A673 (cell line): Measurements from ENCODE around the gene FAAP100. TPM values are rescaled to one million over a fixed set of nuclear protein-coding genes. Genes with fewer than 3 reads are reported as not detected.

Experiments used
- BruUV-seq: library from RNA; stranded (reverse); fragments of 400-500 nt; replicated peaks from 2 replicates; lab custom pipeline; 2021; lab: Mats Ljungman, UMichigan
- CTCF ChIA-PET: fragments of 300-600 bp; sonication (Branson Sonifier 250); formaldehyde crosslinking; loops from one replicate; lab custom pipeline; 2022; ENCODE audit warnings: antibody characterized with exemption; lab: Charles Lee
- POLR2A ChIA-PET: fragments of 300-600 bp; sonication (Branson Sonifier 250); formaldehyde crosslinking; loops from one replicate; lab custom pipeline; 2022; ENCODE audit warnings: antibody characterized with exemption; ENCODE audit not compliant: low non-redundant PET; lab: Charles Lee
- DNase-seq: peaks from one replicate; pipeline ENCODE4 v3.0.0-alpha.2; 2015; ENCODE audit warnings: low spot score
- H3K27ac ChIP-seq: fragments of 200-600 bp; sonication (generic); 2 replicates; pipeline ENCODE4 v1.5.1; 2016; ENCODE audit warnings: mixed run types, low read depth, mild to moderate bottlenecking, mixed read lengths, antibody characterized with exemption, low read length; ENCODE audit not compliant: poor library complexity, severe bottlenecking
- H3K27me3 ChIP-seq: fragments of 200-600 bp; sonication (generic); replicated peaks from 2 replicates; pipeline ENCODE4 v1.6.1; 2017; ENCODE audit warnings: mixed run types, low read depth, mild to moderate bottlenecking, mixed read lengths, antibody characterized with exemption, low read length; ENCODE audit not compliant: insufficient read depth, poor library complexity
- H3K36me3 ChIP-seq: fragments of 200-600 bp; sonication (generic); 2 replicates; pipeline ENCODE4 v1.6.1; 2016; ENCODE audit warnings: mixed run types, mild to moderate bottlenecking, mixed read lengths, antibody characterized with exemption, low read length; ENCODE audit not compliant: insufficient read depth, poor library complexity, severe bottlenecking
- H3K4me1 ChIP-seq: fragments of 200-600 bp; sonication (generic); 2 replicates; pipeline ENCODE4 v1.6.1; 2017; ENCODE audit warnings: mixed run types, mild to moderate bottlenecking, mixed read lengths, antibody characterized with exemption, low read length; ENCODE audit not compliant: insufficient read depth, poor library complexity, severe bottlenecking
- H3K4me3 ChIP-seq: fragments of 200-600 bp; sonication (generic); 2 replicates; pipeline ENCODE4 v1.5.1; 2016; ENCODE audit warnings: low read depth, mixed run types, mild to moderate bottlenecking, mixed read lengths, low read length; ENCODE audit not compliant: poor library complexity, severe bottlenecking
- H3K9me3 ChIP-seq: fragments of 200-600 bp; sonication (generic); 2 replicates; pipeline ENCODE4 v1.6.1; 2016; ENCODE audit warnings: mixed run types, low read depth, mild to moderate bottlenecking, mixed read lengths, antibody characterized with exemption, low read length; ENCODE audit not compliant: poor library complexity, severe bottlenecking
- CTCF ChIP-seq: fragments of 300-800, 200-600 bp; sonication (generic); conservative IDR thresholded peaks from 2 replicates; pipeline ENCODE4 v1.5.1; 2017; ENCODE audit warnings: low read depth, mild to moderate bottlenecking, antibody characterized with exemption, low read length, moderate library complexity, mixed read lengths
- EZH2 ChIP-seq: fragments of 200-600 bp; sonication (generic); IDR thresholded peaks from 2 replicates; pipeline ENCODE4 v1.6.1; 2017; ENCODE audit warnings: borderline replicate concordance, low read depth, mild to moderate bottlenecking, mixed read lengths, antibody characterized with exemption, low read length; ENCODE audit not compliant: poor library complexity, severe bottlenecking
- intact Hi-C: fragments of 100-400 bp; cut with micrococcal nuclease; formaldehyde crosslinking; loops from one replicate; pipeline ENCODE4 v1.10.0; 2022; ENCODE audit not compliant: unreplicated experiment
- total RNA-seq: library from RNA; stranded (reverse); gene quantifications from 2 replicates; pipeline ENCODE4 v1.2.3, GENCODE V29; 2021

The FAAP100 gene
- total RNA-seq, 1 experiment from 2014 or later = 49.4 TPM

DNA sequence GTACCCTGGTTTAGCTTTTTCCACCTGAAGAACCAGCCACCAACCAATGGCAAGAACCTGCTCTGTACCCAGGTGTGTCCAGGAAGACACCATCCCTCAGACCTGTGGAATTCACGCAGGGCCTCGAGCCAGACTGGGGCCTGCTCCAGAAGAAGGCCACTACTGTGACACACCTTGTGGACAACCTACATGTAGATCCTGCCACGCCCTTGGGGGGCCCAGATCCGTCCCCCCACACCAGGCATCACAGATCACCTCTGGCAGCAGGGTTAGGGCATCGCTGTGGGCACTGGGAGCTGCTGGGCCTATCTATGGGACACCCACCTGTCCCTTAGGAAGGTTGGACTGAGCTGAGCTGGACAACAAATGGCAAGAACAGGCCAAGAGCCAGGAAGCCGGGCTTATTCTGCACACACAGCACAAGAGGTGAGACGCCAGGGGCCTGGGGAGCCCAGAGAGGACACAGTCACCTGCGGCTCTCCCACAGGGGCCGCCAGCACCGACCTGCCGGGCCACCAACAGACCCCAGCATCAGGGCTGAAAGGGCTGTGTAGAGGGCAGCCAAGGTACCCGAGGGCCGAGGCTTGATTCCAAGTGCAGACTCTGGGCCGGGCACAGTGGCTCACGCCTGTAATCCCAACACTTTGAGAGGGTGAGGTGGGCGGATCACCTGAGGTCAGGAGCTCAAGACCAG is 7.7 kb downstream of the FAAP100 start:
- H3K27me3 ChIP-seq = no peaks in the 10 kb centered on the region
- no peak overlapping the region for H3K27ac ChIP-seq
- H3K4me3 ChIP-seq = no peak overlapping the region
- no peaks in the 10 kb centered on the region for H3K4me1 ChIP-seq
- ChIA-PET CTCF (no interaction called here), POLR2A (interaction anchor here (0.6 kb wide), 1 partner anchor 127 kb away, joined by 3 read pairs; no protein-coding TSS in a partner anchor)
- TF ChIP-seq CTCF = no peak
- no peak for TF ChIP-seq EZH2
- no peak for DNase-seq
- no peaks in the 10 kb centered on the region for H3K9me3 ChIP-seq
- intact Hi-C loops = no loop called here
- peaks cover 42% of the 10 kb centered on the region for H3K36me3 ChIP-seq
- BruUV-seq = no TSS peak

- H3K27me3 ChIP-seq = no peaks in the 10 kb centered on the region
- no TSS peak for BruUV-seq
- DNase-seq = no peak
- no peak overlapping the region for H3K27ac ChIP-seq
- peaks cover 37% of the 10 kb centered on the region for H3K36me3 ChIP-seq
- TF ChIP-seq CTCF (no peak), EZH2 (no peak)
- H3K9me3 ChIP-seq = no peaks in the 10 kb centered on the region
- no peak overlapping the region for H3K4me3 ChIP-seq
- intact Hi-C loops = no loop called here
- ChIA-PET CTCF (no interaction called here), POLR2A (interaction anchor here (0.6 kb wide), 1 partner anchor 127 kb away, joined by 3 read pairs; no protein-coding TSS in a partner anchor)
- no peaks in the 10 kb centered on the region for H3K4me1 ChIP-seq
These were observed 8.4 kb downstream of the FAAP100 start for GRCh38 chr17:81543756-81544155.

DNA sequence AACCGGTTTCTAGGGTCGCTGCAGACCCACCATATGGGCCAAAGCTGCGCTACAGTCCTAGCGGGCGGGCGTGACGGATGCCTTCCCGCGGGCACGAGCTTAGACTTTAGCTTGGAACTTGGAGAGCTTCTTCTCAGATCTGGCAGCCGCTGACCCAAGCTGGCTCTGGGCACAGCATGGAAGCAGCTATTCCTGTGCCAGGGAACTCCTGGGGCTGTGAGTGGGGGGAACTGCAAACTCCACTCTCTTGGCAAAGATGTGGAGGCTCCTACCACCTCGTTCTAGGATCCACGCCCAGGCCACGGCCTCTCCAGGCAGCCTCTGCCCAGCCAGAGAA is 8.8 kb downstream of the FAAP100 start:
- H3K27me3 ChIP-seq = no peaks in the 10 kb centered on the region
- no TSS peak for BruUV-seq
- H3K9me3 ChIP-seq = no peaks in the 10 kb centered on the region
- no peak overlapping the region for H3K27ac ChIP-seq
- TF ChIP-seq CTCF (no peak), EZH2 (no peak)
- CTCF ChIA-PET = no interaction called here
- POLR2A ChIA-PET = no interaction called here
- no peaks in the 10 kb centered on the region for H3K4me1 ChIP-seq
- H3K4me3 ChIP-seq = no peak overlapping the region
- DNase-seq = no peak
- H3K36me3 ChIP-seq = peaks cover 36% of the 10 kb centered on the region
- intact Hi-C loops = no loop called here
